ENCODE data around the gene CDK14. TPM values are rescaled to one million over a fixed set of nuclear protein-coding genes. Genes with fewer than 3 reads are reported as not detected.
A peak's percentile ranks its signal among the peaks of the same experiment; 100 is the strongest.

Gene CDK14
- total RNA-seq, 1 donor from 2014 or later: 6.4 TPM

DNA sequence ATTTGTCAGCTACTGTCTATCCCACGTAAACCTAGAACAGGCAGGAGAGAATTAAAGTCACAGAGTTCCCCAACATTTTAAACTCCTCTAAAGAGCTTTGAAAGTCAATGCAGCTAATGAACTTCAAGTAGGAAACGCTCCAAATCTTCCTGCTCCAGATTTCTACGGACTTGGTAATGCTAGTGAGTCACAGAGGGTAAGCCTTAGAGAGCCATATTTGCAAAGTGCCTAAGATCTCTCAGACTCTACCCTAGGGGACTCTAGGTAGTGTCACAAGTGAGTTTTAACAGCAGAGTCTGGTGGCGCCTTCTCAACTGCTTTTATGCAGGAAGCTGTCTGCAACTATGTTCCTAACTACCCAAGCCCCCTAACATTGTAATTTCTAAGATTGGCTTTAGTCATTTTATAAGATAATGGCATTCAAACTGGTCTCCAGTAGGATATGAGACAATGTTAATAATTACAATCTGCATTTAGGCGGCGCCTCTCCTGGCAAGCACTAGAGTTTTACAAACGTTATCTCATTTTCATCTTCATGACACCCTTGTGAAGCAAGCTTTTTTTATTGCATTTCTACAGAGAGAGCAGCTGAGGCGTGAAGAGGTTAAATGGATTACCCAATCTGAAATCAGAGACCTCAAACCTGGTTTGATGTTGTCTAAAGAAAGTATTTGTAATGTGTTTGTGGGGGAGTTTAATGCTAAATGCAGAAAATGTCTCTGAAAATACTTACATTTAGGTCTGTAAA is 646.1 kb downstream of the CDK14 start:
- no peak overlapping the region for H3K4me3 ChIP-seq (ENCODE audit: low read depth, low read length)
- DNase-seq (ENCODE audit: low read depth): peak; percentile 63

DNA sequence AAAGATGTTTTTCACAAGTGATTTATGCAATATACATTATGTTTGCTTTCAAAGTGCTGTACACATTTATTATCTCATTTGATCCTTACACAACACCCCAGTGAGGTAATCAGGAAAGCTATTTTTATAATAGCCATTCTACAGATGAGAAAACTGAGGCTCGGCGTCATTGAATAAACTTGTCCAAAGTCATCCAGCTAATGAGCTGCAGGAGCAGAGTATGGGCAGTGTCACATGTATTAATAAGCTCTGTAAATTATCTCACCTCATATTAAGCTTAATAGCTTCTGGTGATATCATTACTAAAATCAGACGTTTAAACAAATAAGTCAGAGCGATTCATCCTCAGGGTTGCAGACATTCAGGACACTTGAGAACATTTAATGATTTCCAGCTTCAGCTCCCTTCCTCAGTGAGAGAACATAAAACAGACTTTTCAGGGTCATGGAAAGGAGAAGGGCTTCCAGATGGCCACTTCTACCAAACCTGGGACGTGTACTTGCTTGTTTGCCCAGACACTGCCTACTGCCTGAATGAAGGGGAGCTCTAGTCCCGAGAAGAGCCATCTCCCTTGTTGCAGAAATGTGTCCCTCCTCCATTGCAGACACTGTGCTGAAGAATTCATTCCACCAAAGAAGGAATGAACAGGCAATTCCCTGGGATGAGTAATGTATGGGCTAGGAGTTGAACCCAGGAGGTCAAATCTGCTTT is 647.6 kb downstream of the CDK14 start:
- no peak for TF ChIP-seq CTCF (conservative IDR thresholded peaks at IDR 0.05; ENCODE audit: low read depth, low read length)
- H3K4me3 ChIP-seq (ENCODE audit: low read depth, low read length): no peak overlapping the region
- DNase-seq (ENCODE audit: low read depth): no peak

More for the DNA sequence above, 646.1 kb downstream of the CDK14 start:
- no peak for TF ChIP-seq CTCF (conservative IDR thresholded peaks at IDR 0.05; ENCODE audit: low read depth, low read length)

DNA sequence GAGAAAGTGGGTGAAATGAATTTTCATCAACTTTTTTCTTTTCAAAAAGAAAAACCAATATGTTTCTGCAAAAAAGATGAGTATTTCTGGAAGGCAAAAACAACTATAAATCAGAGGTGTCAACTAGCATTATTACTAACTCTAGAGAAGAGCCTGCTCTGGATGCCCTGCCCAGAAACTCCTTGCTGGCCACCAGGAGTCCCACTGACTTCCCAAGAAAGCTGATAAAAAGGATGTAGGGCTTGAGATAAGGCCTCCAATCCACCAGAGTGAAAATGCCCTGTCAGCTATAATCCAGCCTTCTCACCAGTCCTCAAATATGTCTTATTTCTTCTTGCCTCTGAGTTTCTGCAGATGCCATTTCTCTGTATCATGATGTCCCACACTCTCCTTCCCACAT is 651.4 kb downstream of the CDK14 start:
- no peak overlapping the region for H3K4me3 ChIP-seq (ENCODE audit: low read depth, low read length)
- no peak for DNase-seq (ENCODE audit: low read depth)
- no peak for TF ChIP-seq CTCF (conservative IDR thresholded peaks at IDR 0.05; ENCODE audit: low read depth, low read length)

DNA sequence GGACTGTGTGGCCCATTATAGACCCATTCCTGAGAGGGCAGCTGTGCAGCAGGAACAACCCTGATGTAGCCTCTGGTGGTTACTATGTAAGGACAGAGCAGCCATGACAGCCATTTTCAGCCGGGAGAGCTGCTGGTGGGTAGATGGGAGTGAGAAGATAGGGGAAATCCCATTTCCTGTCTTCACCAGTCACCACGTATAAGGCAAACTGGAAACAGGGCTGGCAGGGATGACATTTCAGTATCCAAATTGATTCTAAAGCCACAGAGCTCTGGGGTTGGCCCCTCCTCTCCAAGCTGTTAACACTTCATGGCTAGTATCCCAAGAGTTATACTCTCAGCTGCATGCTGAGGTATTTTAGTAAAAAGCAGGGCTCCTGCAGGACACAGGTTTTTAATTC is 652.9 kb downstream of the CDK14 start:
- no peak for DNase-seq (ENCODE audit: low read depth)
- H3K4me3 ChIP-seq (ENCODE audit: low read depth, low read length): no peak overlapping the region
- no peak for TF ChIP-seq CTCF (conservative IDR thresholded peaks at IDR 0.05; ENCODE audit: low read depth, low read length)

- DNase-seq (ENCODE audit: low read depth): peak; percentile 71
- no peak overlapping the region for H3K4me3 ChIP-seq (ENCODE audit: low read depth, low read length)
These were observed 653.5 kb downstream of the CDK14 start for GRCh38 chr7:91249506-91250233.

DNA sequence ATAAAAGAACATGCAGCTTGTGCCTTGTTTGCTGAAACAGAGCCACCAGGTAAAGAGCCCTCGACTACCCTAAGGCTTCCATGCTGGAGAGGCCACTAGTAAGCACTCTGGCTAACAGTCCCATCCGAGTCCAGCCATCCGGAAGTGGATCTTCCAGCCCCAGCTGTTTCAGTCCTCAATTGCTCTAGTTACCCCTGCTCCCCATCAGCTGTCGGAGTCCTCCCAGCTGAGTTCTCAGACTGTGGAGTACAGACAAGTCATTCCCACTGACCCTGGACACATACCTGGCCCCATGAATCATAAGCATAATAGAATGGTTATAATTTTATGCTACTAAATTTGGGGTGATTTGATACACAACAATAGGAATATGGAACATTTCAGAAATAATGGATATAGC is 654.6 kb downstream of the CDK14 start:
- DNase-seq (ENCODE audit: low read depth): no peak
- TF ChIP-seq CTCF (conservative IDR thresholded peaks at IDR 0.05; ENCODE audit: low read depth, low read length): no peak
- H3K4me3 ChIP-seq (ENCODE audit: low read depth, low read length): no peak overlapping the region

More at GRCh38 chr7:91249506-91250233, 653.5 kb downstream of the CDK14 start:
- no peak for TF ChIP-seq CTCF (conservative IDR thresholded peaks at IDR 0.05; ENCODE audit: low read depth, low read length)
